Cerebellar nuclear complex (tissue), 1 donor: ENCODE results near the gene MYH16.
"Not testable (repeated sequence)": the region's sequence is repeated elsewhere in the genome, so short reads cannot be mapped to it uniquely, and the experiment has no call there.

Experiments
- DNase-seq, 2 experiments: peaks; one replicate each; lab custom pipeline; 2025; lab: John Stamatoyannopoulos, UW

Gene MYH16

GRCh38 chr7:99258501-99258900 lies 14.1 kb upstream of the MYH16 start:
- DNase-seq = no peak

DNA sequence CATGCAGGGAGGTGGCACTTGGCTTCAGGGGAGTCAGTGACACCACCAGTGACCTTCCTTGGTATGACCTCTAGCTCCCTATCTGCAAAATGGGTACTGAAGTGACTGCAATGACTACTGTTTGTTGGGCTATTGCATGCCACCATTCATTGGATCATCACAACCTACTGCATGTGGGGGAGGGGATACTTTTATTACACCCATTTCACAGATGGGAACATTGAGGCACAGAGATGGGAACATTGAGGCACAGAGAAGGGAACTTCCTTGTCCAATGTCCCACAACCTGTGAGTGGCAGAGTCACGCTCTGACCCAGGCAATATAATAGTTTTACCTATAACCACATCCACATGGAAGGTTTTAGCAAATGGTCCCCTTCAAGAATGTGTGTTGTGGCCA lies 12.2 kb upstream of the MYH16 start:
- DNase-seq = no peak

GRCh38 chr7:99261646-99262045 lies 11.0 kb upstream of the MYH16 start:
- no peak for DNase-seq

GRCh38 chr7:99265848-99266480 lies 6.7 kb upstream of the MYH16 start:
- no peak for DNase-seq

DNA sequence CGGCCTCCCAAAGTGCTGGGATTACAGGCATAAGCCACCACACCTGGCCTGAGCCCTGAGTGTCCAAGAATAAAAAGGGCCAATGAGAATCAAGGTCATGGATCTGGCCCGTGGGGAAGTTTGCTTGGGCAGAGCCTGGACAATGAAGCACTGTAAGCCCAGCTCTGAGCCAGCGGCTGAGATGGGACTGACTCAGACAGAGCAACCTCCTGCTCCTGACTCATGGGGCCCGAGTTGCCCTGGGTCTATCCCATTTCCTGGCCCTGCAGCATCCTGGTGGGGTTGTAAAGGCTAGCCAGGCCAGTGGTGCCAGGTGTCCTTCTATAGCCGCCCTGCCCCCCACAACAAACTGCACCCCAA lies 5.2 kb upstream of the MYH16 start:
- DNase-seq = no peak

GRCh38 chr7:99267841-99268576 lies 4.6 kb upstream of the MYH16 start:
- DNase-seq = no peak

DNA sequence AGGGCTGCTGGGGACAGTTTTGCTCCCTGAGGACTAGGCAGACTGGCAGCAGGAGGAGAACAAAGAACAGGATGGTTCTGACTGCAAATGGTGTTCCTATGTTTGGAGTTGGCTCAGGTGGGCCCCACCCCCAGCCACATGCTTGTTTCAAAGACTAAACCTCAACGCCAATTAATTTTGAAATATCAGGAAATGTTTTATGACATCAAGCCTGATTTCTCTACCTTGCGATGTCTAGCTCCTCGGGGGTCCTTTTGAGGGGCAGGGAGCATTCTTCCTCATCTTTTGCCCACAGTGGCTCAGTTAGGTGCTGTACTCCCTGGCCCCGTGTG lies 4.1 kb upstream of the MYH16 start:
- no peak for DNase-seq

GRCh38 chr7:99270702-99271101 lies 1.9 kb upstream of the MYH16 start:
- DNase-seq = no peak

GRCh38 chr7:99273561-99273960 lies 922 bp downstream of the MYH16 start:
- not testable (repeated sequence) for DNase-seq

GRCh38 chr7:99274908-99275307 lies 2.3 kb downstream of the MYH16 start:
- DNase-seq = not testable (repeated sequence)

DNA sequence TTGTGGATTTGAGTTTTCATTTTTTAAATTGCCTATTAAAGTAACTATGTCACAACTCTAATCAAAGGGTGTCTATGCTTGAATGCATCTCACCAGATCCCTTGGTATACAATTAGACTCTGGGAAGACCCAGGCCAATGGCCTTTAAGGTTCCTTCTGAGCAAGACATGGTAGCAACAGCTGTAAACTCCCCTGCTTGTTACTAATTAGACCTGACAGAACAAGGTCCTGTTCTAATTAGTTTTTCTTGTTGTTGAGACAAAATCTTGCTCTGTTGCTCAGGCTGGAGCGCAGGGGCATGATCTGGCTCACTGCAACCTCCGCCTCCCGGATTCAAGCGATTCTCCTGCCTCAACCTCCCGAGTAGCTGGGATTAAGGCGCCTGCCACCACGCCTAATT lies 2.9 kb downstream of the MYH16 start:
- DNase-seq = no peak

DNA sequence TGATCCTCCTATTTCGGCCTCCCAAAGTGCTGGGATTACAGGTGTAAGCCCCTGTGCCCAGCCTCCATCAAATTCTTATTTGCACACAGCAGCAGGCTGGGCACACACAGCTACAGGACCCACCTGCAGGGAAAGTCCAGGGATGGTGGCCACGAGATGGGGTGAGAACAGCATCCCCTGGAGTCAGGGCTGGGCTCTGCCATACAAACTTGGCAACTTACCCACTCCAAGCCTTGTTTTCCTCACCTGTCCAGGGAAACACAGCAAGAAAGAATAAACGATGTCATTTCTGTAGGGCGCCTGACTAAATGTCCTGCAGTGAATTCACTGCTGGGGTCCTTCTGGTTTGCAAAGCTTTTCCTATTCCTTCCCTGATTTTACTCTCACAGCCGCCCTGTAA lies 5.5 kb downstream of the MYH16 start:
- no peak for DNase-seq

- not testable (repeated sequence) for DNase-seq
Measured at GRCh38 chr7:99284165-99284564, 11.5 kb downstream of the MYH16 start.

DNA sequence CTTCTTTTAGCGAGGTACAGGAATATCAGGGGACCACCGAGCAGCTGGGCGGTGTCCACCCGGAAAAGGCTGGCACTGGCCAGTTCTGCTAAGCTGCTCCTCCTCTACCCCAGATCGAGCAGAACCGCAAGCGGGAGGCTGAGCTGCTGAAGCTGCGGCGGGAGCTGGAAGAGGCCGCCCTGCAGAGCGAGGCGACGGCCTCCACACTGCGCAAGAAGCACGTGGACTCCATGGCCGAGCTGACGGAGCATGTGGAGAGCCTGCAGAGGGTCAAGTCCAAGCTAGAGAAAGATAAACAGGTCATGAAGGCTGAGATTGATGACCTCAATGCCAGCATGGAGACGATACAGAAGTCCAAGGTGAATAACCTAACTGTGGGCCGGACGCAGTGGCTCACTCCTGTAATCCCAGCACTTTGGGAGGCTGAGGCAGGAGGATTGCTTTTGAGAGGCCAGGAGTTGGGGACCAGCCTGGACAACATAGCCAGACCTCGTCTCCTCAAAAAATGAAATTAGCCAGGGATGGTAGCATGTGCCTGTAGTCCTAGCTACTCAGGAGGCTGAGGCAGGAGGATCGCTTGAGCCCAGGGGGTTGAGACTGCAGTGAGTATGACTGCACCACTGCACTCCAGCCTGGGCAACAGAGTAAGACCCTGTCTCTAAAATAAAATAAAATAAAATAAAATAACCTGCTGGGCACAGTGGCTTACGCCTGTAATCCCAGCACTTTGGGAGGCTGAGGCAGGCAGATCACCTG lies 15.3 kb downstream of the MYH16 start:
- no peak for DNase-seq

- DNase-seq = no peak
Measured at GRCh38 chr7:99289185-99289584, 16.5 kb downstream of the MYH16 start.

DNA sequence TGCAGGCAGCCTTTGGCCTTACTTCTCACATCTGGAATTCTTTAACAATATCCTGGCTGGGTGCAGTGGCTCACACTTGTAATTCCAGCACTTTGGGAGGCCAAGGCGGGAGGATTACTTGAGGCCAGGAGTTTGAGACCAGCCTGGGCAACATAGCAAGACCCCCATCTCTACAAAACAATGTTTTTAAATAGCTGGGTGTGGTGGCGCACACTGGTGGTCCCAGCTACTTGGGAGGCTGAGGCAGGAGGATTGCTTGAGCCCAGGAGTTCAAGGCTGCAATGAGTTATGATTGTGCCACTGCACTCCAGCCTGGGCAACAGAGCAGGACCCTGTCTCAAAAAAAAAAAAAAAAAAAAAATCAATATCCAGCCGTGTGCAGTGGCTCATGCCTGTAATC lies 17.5 kb downstream of the MYH16 start:
- not testable (repeated sequence) for DNase-seq

- DNase-seq = no peak
Measured at GRCh38 chr7:99290980-99291607, 18.5 kb downstream of the MYH16 start.

DNA sequence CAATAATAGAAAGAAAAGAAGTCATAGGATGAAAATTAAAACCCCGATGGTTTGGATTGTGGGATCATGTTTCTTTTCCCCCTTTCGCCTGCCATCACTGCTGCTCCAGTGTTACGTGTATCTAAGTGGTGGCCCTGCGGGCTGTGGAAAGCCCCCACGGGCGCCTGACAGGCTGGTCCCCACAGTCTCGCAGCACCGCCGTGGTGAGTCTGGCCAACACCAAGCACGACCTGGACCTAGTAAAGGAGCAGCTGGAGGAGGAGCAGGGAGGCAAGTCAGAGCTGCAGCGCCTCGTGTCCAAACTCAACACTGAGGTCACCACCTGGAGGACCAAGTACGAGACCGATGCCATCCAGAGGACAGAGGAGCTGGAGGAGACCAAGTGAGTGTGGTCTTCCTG lies 19.5 kb downstream of the MYH16 start:
- DNase-seq = no peak

DNA sequence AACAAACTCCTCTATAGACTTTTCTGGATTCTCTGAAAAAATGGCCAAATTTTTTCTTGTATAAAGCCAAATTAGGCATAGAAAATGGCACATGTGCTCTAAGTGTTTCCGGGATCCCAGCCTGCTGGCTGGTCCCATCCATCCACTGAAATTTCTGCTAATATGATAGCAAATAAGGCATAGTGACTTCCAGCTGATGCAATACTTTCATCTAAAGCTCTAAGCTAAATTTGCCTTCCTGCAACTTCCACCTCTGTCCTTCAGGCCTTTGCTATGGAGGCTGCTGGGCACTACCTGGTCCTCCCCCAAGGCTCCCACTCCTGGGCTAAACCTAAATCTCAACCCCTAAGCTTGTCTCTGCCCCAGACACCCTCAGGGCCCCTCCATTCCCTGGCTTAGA lies 20.5 kb downstream of the MYH16 start:
- DNase-seq = no peak

DNA sequence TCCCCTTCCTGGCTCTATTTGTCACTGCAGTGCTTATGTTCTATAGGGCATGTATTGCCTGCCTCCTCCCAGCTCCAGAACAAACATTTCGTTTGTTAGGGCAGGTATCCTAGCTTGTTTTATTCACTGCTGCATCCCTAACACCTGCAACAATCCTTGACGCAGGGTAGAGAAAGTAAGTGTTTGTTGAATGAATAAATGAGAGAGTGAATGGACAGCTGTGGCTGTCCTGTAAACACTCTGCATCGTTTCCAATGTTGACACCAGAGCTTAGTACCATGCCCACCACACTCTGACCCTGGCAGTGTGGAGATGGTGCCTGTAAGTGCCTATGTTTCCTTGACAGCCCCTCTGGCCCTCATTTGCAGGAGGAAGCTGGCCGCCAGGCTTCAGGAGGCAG lies 21.0 kb downstream of the MYH16 start:
- DNase-seq = no peak

- DNase-seq = no peak
Measured at GRCh38 chr7:99296471-99296870, 23.8 kb downstream of the MYH16 start.

DNA sequence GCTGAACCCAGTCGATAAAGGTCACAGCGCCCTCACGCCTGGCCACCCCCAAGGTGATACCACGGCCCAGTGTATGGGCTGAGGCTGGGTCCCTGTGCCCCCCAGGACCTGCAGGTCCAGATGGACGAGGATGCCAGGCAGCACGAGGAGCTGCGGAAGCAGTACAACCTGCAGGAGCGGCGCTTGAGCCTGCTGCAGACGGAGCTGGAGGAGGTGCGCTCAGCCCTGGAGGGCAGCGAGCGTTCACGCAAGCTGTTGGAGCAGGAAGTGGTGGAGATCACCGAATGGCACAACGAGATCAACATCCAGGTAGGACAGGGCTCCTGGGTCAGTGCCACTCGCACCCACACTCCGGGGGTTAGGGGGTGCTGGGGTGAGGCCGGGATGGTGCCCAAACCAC lies 28.9 kb downstream of the MYH16 start:
- no peak for DNase-seq
